Measurements from ENCODE around the gene SNAP23. TPM values are rescaled to one million over a fixed set of nuclear protein-coding genes. Genes with fewer than 3 reads are reported as not detected.

Gene SNAP23
- total and polyA plus RNA-seq, 2 of the 8 experiments (the other 6 are each of a cell fraction or from before 2014, with no cell fraction given) = 58.0 to 72.8 TPM

- no peak for TF ChIP-seq EP300 (IDR thresholded peaks at IDR 0.05; ENCODE audit: borderline replicate concordance in 1 of 2, low read depth in 2 of 2, low read length in 2 of 2)
- no peak for TF ChIP-seq CHD2 (IDR thresholded peaks at IDR 0.05; ENCODE audit: low read length)
- no peak for TF ChIP-seq KDM1A (IDR thresholded peaks at IDR 0.05; ENCODE audit: borderline replicate concordance, low read length)
- TF ChIP-seq CTCF (IDR thresholded peaks at IDR 0.05; ENCODE audit: control extremely low read depth in 1 of 3, insufficient read depth in 1 of 3, low read depth in 1 of 3, low read length in 3 of 3) = no peak
- no peak for TF ChIP-seq BCL11A (IDR thresholded peaks at IDR 0.05; ENCODE audit: low read depth in 2 of 2, low read length in 2 of 2)
- no peak for TF ChIP-seq TAF1 (IDR thresholded peaks at IDR 0.05; ENCODE audit: low read depth, low read length)
- no peak for TF ChIP-seq ZNF274 (IDR thresholded peaks at IDR 0.05; ENCODE audit: borderline replicate concordance, extremely low read depth, low read length)
- TF ChIP-seq JUND (IDR thresholded peaks at IDR 0.05; ENCODE audit: low read length) = no peak
Measured at GRCh38 chr15:42456971-42457370, 38.5 kb upstream of the SNAP23 start (continued).

Measured in H1 (cell line).